D721Med (cell line): Measurements from ENCODE around the gene PCGF6.
"Not testable (repeated sequence)": the region's sequence is repeated elsewhere in the genome, so short reads cannot be mapped to it uniquely, and the experiment has no call there.

Experiments
- DNase-seq: peaks from one replicate; pipeline ENCODE4 v3.0.0; 2011; ENCODE audit warnings: low spot score; ENCODE audit not compliant: insufficient read length
- FAIRE-seq: peaks from 2 replicates; lab custom pipeline; 2011; peaks lifted over from hg19 to GRCh38; lab: Jason Lieb, UNC
- TF ChIP-seq, protein P1 (sequence below): IDR thresholded peaks from 2 replicates; pipeline ENCODE4 v1.5.1; 2012; ENCODE audit warnings: mild to moderate bottlenecking, control low read depth; ENCODE audit not compliant: insufficient read depth; ENCODE audit errors: missing control alignments

PCGF6 gene

DNA sequence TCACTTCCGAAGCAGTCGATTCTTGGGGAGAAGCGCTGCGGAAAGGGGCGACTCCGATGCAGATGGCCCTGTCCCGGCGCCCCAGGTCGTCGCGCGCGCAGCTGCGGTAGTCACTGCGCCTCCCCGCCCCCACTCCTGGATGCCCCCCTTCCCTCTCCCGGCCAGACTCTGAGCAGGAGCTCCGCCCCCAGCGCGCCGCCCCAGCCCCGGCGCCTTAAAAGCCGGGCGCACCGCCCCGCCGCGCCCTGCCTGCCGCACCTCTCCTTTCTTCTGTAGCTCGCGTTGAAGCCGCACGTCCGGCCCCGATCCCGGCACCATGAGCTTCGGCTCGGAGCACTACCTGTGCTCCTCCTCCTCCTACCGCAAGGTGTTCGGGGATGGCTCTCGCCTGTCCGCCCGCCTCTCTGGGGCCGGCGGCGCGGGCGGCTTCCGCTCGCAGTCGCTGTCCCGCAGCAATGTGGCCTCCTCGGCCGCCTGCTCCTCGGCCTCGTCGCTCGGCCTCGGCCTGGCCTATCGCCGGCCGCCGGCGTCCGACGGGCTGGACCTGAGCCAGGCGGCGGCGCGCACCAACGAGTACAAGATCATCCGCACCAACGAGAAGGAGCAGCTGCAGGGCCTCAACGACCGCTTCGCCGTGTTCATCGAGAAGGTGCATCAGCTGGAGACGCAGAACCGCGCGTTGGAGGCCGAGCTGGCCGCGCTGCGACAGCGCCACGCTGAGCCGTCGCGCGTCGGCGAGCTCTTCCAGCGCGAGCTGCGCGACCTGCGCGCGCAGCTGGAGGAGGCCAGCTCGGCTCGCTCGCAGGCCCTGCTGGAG lies 73.8 kb downstream of the PCGF6 start, which contains the start of gene INA:
TSS of gene INA (plus strand) at position 243 of the 817 bp plus-strand sequence. CDS start at position 317, 74 bp downstream.
- FAIRE-seq (no peak), DNase-seq (peak; percentile 89)
- TF ChIP-seq, protein P1, sequence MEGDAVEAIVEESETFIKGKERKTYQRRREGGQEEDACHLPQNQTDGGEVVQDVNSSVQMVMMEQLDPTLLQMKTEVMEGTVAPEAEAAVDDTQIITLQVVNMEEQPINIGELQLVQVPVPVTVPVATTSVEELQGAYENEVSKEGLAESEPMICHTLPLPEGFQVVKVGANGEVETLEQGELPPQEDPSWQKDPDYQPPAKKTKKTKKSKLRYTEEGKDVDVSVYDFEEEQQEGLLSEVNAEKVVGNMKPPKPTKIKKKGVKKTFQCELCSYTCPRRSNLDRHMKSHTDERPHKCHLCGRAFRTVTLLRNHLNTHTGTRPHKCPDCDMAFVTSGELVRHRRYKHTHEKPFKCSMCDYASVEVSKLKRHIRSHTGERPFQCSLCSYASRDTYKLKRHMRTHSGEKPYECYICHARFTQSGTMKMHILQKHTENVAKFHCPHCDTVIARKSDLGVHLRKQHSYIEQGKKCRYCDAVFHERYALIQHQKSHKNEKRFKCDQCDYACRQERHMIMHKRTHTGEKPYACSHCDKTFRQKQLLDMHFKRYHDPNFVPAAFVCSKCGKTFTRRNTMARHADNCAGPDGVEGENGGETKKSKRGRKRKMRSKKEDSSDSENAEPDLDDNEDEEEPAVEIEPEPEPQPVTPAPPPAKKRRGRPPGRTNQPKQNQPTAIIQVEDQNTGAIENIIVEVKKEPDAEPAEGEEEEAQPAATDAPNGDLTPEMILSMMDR: no peak

DNA sequence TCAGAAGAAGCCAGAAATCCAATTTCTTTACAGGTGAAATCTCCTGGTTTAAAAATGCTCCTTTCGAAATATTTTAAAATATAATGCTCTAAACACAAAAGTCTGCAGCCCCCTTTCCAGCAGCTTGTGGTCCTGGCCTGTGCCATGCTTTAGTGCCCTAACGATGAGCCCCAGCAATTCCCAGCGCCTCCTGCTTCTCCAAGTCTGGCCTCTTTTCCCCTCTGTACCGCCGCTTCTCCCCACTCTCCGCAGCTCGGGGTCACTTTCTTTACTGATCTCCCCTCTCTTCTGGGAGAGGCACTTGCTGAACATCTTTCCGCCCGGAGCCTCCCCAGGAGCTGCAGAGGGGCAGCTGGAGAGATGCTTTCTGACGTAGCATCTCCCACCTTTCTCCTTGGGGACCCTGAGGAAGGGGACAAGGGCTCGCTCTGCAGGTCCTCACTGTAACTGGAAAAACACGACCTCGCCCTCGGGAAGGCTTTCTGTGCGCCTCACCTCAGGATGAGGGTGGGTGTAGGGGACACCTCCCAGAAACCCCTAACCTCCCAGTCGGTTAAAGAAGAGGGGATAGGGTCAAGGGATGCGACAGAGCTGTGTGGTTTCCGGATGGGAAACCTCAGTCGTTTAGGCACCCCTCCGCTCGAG lies 74.6 kb downstream of the PCGF6 start:
- no peak for FAIRE-seq
- TF ChIP-seq, protein P1: no peak
- DNase-seq: no peak

DNA sequence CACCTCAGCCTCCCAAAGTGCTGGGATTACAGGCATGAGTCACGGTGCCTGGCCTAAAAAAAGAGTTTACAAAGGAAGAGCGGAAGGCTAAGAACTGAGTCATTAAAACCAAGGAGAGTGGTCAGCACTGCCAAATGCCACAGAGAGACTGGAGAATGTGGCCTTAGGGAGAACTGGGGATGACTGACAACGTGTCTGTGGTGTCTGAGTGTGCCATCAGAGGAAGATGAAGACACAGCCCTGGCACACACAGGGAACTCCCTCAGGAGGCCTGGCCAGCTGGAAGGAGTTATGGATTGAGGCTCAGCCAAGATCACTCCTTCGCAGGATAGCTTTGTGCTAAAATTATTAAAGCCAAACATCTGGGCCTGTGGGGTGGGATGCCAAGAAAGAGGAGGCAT lies 77.9 kb downstream of the PCGF6 start:
- TF ChIP-seq, protein P1: no peak

DNA sequence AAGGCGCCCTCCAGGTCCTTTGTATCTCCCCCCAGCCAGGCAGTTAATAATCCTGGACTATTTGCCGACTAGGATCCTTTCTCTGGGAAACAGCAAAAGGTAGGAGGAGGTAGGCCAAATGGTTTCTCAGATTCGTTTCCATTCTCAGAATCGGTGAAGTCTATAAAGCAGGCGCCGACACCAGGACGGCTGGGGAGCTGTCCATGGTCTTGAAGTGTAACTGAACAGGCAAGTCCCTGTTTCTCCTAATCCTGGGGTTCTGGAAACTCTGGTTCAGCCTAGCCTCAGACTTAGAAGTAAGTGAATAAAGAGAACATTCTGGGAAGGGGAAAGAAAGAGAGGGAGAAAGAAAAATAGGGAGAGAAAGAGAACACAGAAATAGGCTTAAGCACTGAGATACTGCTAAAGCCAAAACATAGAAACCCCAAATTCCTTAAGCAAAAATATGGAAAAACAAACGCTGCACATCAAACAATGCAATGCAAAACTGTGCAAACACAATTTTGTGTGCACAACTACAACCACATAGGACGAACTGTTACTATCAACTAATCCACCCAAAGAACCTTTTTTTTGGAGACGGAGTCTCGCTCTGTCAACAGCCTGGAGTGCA lies 85.1 kb downstream of the PCGF6 start:
- TF ChIP-seq, protein P1: no peak

More for the DNA sequence above, 77.9 kb downstream of the PCGF6 start:
- no peak for FAIRE-seq
- DNase-seq: no peak

DNA sequence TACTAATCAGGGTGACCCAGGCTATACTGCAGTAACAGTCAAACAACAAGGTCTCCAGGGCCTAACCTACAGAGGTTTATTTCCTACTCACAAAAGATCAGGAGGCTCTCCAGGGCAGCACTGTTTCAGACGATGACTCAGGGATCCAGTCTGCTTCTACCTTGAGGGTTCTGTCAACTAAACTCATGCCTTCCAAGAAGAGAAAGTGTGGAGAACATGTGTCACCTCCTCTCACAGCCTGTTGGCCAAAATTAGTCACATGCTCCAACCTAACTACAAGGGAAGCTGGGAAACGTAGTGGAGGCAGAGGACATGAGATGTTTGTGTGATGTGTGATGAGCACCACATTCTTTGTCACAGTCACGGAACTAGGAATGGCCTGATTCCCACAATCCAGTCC lies 88.7 kb downstream of the PCGF6 start:
- TF ChIP-seq, protein P1: no peak
- DNase-seq (no peak), FAIRE-seq (no peak)

More for the DNA sequence above, 85.1 kb downstream of the PCGF6 start:
- FAIRE-seq (no peak), DNase-seq (no peak)

DNA sequence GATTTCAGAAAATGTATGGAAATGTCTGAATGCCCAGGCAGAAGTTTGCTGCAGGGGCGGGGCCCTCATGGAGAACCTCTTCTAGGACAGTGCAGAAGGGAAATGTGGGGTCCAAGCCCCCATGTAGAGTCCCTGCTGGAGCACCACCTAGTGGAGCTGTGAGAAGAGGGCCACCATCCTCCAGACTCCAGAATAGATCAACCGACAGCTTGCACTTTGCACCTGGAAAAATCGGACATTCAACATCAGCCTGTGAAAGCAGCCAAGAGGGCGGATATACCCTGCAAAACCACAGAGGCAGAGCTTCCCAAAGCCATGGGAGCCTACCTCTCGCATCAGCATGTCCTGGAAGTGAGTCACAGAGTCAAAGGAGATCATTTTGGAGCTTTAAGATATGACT lies 91.0 kb downstream of the PCGF6 start:
- no peak for FAIRE-seq
- TF ChIP-seq, protein P1: no peak
- DNase-seq: no peak

DNA sequence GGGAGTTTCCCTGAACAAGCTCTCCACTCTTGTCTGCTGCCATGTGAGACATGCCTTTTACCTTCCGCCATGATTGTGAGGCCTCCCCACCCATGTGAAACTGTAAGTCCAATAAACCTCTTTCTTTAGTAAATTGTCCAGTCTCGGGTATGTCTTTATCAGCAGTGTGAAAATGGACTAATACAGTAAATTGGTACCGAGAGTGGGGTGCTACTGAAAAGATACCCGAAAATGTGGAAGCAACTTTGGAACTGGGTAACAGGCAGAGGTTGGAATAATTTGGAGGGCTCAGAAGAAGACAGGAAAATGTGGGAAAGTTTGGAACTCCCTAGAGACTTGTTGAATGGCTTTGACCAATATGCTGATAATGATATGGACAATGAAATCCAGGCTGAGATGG lies 92.0 kb downstream of the PCGF6 start:
- not testable (repeated sequence) for FAIRE-seq, DNase-seq
